RWPE1 (cell line): Measurements from ENCODE around the gene CEP43.

Experiments
- CTCF ChIA-PET: fragments of 350-600 bp; sonication (Branson Sonifier 250); formaldehyde crosslinking; extraction: SDS; loops from one replicate; lab custom pipeline; 2021; lab: Yijun Ruan, JAX
- POLR2A ChIA-PET: fragments of 400-600 bp; formaldehyde crosslinking; extraction: SDS; loops from one replicate; lab custom pipeline; 2020; ENCODE audit warnings: antibody characterized with exemption; ENCODE audit not compliant: low non-redundant PET; lab: Yijun Ruan, JAX
- DNase-seq: peaks from one replicate; pipeline ENCODE4 v3.0.0; 2012; ENCODE audit warnings: low spot score
- H3K27ac ChIP-seq: fragments of 450-650 bp; 2 replicates; pipeline ENCODE4 v1.5.1; 2017
- CTCF ChIP-seq: fragments of 450-650 bp; conservative IDR thresholded peaks from 2 replicates; pipeline ENCODE4 v1.5.1; 2017; ENCODE audit warnings: low read depth, mild to moderate bottlenecking

Gene CEP43

GRCh38 chr6:166988674-166989201, 10.5 kb upstream of the CEP43 start:
- no peak for TF ChIP-seq CTCF
- no peak for DNase-seq
- CTCF ChIA-PET: interaction anchor here (0.6 to 4.0 kb wide), 5 partner anchors 18 to 214 kb away, joined by 3 to 33 read pairs (median 3); no protein-coding TSS in a partner anchor
- no peak overlapping the region for H3K27ac ChIP-seq
- POLR2A ChIA-PET: no interaction called here

GRCh38 chr6:166989427-166990032, 9.7 kb upstream of the CEP43 start:
- ChIA-PET CTCF (interaction anchor here (0.5 to 4.0 kb wide), 13 partner anchors 8 to 872 kb away, joined by 3 to 33 read pairs (median 5); partner anchors contain the start of gene CEP43), POLR2A (no interaction called here)
- TF ChIP-seq CTCF: peak; percentile 34
- DNase-seq: no peak
- H3K27ac ChIP-seq: no peak overlapping the region

- no peak overlapping the region for H3K27ac ChIP-seq
- CTCF ChIA-PET: no interaction called here
- TF ChIP-seq CTCF: no peak
- DNase-seq: no peak
- POLR2A ChIA-PET: no interaction called here
Observed at GRCh38 chr6:166996406-166996805, 2.8 kb upstream of the CEP43 start.

GRCh38 chr6:166997348-166997747, 1.8 kb upstream of the CEP43 start:
- POLR2A ChIA-PET: no interaction called here
- no peak for DNase-seq
- CTCF ChIA-PET: no interaction called here
- H3K27ac ChIP-seq: no peak overlapping the region
- TF ChIP-seq CTCF: no peak

- POLR2A ChIA-PET: no interaction called here
- CTCF ChIA-PET: interaction anchor here (2.1 kb wide), 1 partner anchor 145 kb away, joined by 5 read pairs; no protein-coding TSS in a partner anchor
- peak; percentile 25; the same call in 1 of the 2 replicates for TF ChIP-seq CTCF
- H3K27ac ChIP-seq: peak overlapping the region; percentile 81
- peak; percentile 65 for DNase-seq
Observed at GRCh38 chr6:166997768-166998255, 1.4 kb upstream of the CEP43 start.

GRCh38 chr6:166998256-166999144, 697 bp upstream of the CEP43 start:
- ChIA-PET POLR2A (no interaction called here), CTCF (interaction anchor here (0.6 to 2.1 kb wide), 4 partner anchors 9 to 193 kb away, joined by 3 to 6 read pairs (median 4); no protein-coding TSS in a partner anchor)
- H3K27ac ChIP-seq: peak overlapping the region; percentile 81
- DNase-seq: peak; percentile 6
- no peak for TF ChIP-seq CTCF
